Dendritic cell treated with granulocyte-macrophage colony-stimulating factor and Interleukin-4, amounts not matched to agents 40 ng/mL and 50 ng/mL, for 4 days (primary cell): ENCODE results near the gene UROC1.

ENCODE experiments used
- H3K27ac Mint-ChIP-seq: one replicate; pipeline ENCODE4 v1.8.0; 2022; ENCODE audit warnings: mild to moderate bottlenecking, mixed read lengths
- H3K27me3 Mint-ChIP-seq: one replicate; pipeline ENCODE4 v1.8.0; 2022; ENCODE audit warnings: mild to moderate bottlenecking, mixed read lengths
- H3K36me3 Mint-ChIP-seq: one replicate; pipeline ENCODE4 v1.8.0; 2022; ENCODE audit warnings: low read depth, mixed read lengths
- H3K4me1 Mint-ChIP-seq: one replicate; pipeline ENCODE4 v1.8.0; 2022; ENCODE audit warnings: low read depth, mixed read lengths
- H3K4me3 Mint-ChIP-seq: one replicate; pipeline ENCODE4 v1.8.0; 2022; ENCODE audit warnings: mild to moderate bottlenecking, moderate library complexity, mixed read lengths
- H3K9me3 Mint-ChIP-seq: one replicate; pipeline ENCODE4 v1.8.0; 2022; ENCODE audit warnings: mixed read lengths
- intact Hi-C: fragments of 100-400 bp; cut with micrococcal nuclease; formaldehyde crosslinking; loops from one replicate; pipeline ENCODE4 v1.15.0; 2022

The UROC1 gene

DNA sequence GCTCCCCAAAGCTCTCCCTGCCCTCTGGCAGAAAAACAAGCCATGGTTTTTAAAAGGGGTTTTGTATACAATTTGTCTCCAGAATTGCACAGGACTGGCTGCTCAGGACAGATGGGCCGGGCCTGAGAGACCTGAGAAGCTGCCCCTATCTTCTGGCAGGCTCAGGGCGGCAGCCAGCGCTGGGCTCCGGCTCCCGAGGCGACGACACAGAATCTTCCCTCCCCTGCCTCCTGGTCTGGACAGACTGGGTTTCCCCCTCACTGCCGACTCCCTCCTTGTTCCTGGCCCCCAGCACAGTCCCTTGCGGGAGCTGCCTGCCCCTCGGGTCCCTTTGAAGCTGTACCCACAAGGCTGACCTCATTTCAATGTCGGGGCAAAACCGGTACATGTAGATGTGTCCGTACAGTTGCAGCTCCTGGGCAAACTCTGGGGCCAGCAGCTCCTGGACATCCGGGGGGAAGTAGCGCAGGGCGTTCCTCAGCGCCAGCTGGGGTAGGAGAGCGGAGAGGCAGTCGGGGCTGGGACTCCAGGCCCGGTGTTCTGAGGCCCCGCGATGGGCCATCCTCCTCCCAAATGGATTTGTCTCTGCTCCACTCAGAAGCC is 7.2 kb downstream of the UROC1 start:
- Mint-ChIP-seq H3K9me3 (no peaks in the 10 kb centered on the region), H3K4me1 (no peaks in the 10 kb centered on the region), H3K27ac (no peak overlapping the region), H3K27me3 (no peaks in the 10 kb centered on the region), H3K4me3 (no peak overlapping the region), H3K36me3 (no peaks in the 10 kb centered on the region)
- intact Hi-C loops = no loop called here

DNA sequence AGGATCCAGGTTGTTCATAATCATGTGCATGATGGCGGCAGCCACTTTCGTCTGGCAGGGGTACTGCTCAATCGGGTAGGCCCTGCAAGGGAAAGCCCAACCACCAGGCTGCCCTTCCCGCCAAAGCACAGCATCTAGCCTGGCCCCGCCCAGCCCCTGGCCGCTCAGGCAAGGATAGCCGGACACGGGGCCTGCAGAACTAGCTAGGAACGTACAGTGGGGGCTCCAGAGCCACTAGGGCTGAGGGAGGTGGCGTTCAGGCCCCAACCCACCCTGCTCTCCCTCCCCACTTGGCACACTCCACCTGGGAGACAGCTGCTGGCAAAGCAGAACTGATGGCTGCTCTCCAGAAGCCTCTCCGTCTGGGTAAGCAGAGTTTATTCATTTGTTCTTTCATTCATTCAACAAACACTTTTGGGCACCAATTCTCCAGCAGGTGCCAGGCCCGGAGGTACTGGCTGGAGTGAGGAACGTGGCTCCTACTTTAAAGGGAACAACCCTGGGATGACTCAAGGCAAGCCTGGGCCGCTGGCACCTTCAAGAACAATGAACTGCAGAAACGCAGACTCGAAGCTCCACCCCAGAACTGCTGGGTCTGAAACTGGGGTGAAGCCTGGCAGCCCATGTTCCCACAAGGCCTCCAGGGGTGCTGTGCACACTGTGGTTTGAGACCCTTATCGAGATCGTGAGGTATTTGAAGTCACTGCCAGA is 7.8 kb downstream of the UROC1 start:
- no peaks in the 10 kb centered on the region for H3K36me3 Mint-ChIP-seq
- H3K27ac Mint-ChIP-seq = no peak overlapping the region

DNA sequence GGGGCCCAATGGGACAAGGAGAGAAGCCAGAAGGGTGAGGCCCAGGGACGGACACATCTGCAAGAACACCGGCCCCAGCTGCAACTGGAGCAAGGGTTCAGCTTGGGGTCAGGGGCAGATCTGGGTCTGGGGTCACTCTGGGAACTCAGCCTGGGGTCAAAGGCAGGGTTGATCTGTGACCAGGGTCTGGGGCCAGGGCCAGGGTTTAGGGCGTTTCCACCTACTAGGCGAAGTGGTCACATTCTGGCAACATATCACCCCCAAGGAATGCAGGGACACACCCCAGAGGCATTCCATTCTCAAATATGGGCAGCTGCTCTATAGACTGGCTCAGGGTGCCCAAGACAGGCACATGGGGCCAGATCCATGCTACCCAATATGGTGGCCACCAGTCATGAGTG is 9.0 kb downstream of the UROC1 start:
- H3K4me1 Mint-ChIP-seq = no peaks in the 10 kb centered on the region
- H3K9me3 Mint-ChIP-seq = no peaks in the 10 kb centered on the region
- H3K36me3 Mint-ChIP-seq = no peaks in the 10 kb centered on the region
- intact Hi-C loops = no loop called here
- H3K27me3 Mint-ChIP-seq = peaks cover 4% of the 10 kb centered on the region
- H3K27ac Mint-ChIP-seq = no peak overlapping the region
- no peak overlapping the region for H3K4me3 Mint-ChIP-seq

More for the DNA sequence above, 7.8 kb downstream of the UROC1 start:
- Mint-ChIP-seq H3K4me3 (no peak overlapping the region), H3K9me3 (no peaks in the 10 kb centered on the region), H3K27me3 (peaks cover 4% of the 10 kb centered on the region), H3K4me1 (no peaks in the 10 kb centered on the region)
- intact Hi-C loops = no loop called here

DNA sequence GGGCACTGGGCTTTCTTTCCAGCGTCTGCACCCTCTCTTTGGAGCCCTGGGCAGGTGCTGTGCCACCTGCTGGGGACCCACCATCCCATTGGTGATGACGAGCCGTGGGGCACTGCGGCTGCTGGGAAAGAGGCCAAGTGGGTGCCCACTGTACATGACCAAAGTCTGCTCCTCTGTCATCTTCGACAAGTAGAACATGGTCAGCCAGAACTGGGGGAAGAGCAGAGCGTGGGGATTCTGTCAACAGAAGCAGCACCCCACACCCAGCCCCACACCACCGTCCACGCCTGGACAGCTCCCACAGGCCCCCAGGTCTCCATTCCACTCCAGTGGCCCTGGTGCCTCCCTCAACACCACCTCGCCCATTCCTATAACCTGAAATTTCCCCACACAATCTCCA is 9.7 kb downstream of the UROC1 start:
- intact Hi-C loops = no loop called here
- Mint-ChIP-seq H3K4me1 (no peaks in the 10 kb centered on the region), H3K36me3 (no peaks in the 10 kb centered on the region), H3K9me3 (no peaks in the 10 kb centered on the region), H3K27me3 (peaks cover 4% of the 10 kb centered on the region), H3K4me3 (no peak overlapping the region), H3K27ac (no peak overlapping the region)

DNA sequence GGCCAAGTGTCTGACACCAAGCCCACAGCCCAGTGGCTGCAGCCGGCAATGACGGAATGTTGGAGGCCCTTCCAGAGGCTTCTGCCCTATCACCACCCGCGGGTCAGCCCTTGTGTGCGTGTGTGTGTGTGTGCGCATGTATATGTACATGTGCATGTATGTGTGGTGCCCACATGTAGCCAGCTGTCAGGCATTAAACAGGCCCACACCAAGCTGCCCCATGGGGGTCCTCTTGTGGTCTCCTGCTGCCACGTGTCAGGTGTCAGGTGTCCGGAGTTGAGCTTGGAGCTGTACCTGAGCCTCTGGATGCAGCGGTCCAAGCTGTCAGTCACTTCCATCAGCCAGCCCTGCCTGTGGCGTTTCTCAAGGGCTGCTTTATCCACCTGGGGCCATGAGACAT is 13.9 kb downstream of the UROC1 start:
- no peaks in the 10 kb centered on the region for H3K4me1 Mint-ChIP-seq
- H3K36me3 Mint-ChIP-seq = no peaks in the 10 kb centered on the region
- intact Hi-C loops = no loop called here
- peaks cover 4% of the 10 kb centered on the region for H3K27me3 Mint-ChIP-seq
- no peak overlapping the region for H3K4me3 Mint-ChIP-seq
- H3K27ac Mint-ChIP-seq = no peak overlapping the region
- H3K9me3 Mint-ChIP-seq = no peaks in the 10 kb centered on the region

DNA sequence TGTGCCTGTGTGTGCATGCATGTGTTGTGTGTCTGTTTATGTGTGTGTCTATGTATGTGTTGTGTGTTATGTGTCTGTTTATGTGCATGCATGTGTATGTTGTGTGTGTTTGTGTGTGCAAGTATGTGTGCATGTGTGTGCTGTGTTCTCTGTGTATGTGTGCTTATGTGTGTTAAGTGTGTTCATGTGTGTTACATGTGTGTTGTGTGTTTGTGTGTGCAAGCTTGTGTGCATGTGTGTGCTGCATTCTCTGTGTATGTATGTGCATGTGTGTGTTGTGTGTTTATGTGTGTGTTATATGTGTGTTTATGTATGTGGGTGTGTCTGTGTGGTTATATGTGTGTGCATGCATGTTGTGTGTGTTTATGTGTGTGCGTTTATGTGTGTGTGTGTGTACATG is 14.9 kb downstream of the UROC1 start:
- Mint-ChIP-seq H3K9me3 (no peaks in the 10 kb centered on the region), H3K36me3 (no peaks in the 10 kb centered on the region), H3K4me3 (no peak overlapping the region), H3K27me3 (peaks cover 4% of the 10 kb centered on the region), H3K27ac (no peak overlapping the region), H3K4me1 (no peaks in the 10 kb centered on the region)
- intact Hi-C loops = no loop called here

DNA sequence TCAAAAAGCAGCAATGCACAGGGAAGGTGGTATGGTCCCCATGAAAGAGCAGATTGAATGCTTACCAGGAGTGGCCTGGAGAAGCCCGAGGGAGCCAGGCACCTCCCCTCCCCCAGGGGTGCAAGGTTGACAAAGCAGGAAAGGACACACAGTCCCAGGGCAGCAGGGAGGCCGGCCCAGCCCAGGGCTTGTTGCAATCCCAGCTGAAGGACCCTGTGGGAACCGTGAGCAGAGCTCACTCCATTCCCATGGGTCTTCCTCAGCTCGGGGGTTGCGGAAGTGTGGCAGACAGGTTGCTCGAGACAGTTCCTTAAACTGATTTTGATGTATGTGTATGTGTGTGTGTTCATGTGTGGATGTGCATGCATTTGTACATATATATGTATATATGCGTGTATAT is 15.8 kb downstream of the UROC1 start:
- Mint-ChIP-seq H3K4me1 (peaks cover 8% of the 10 kb centered on the region), H3K9me3 (no peaks in the 10 kb centered on the region), H3K27ac (no peak overlapping the region), H3K4me3 (no peak overlapping the region), H3K36me3 (no peaks in the 10 kb centered on the region), H3K27me3 (peaks cover 6% of the 10 kb centered on the region)
- intact Hi-C loops = no loop called here

DNA sequence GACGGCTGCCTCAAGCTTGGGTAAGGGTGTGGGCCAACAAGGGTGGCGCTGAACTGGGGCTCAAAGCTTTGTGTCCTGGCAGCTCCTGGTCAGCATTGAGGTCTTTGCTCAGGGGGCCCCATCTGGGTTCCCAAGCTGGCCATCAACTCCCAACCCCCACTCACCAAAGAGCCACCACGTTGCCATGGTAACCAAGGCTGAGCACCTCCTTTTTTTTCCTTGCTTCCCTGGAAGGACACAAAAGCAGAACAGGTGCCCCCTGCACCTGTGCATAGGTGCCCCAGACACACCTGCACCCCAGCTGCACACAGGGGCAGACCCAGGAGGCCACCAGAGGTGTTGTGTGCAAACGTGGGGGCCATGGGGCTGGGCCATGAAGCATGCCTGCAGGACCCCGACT is 16.5 kb downstream of the UROC1 start:
- intact Hi-C loops = no loop called here
- Mint-ChIP-seq H3K27ac (no peak overlapping the region), H3K4me1 (peaks cover 8% of the 10 kb centered on the region), H3K36me3 (no peaks in the 10 kb centered on the region), H3K27me3 (peaks cover 6% of the 10 kb centered on the region), H3K4me3 (no peak overlapping the region), H3K9me3 (no peaks in the 10 kb centered on the region)

DNA sequence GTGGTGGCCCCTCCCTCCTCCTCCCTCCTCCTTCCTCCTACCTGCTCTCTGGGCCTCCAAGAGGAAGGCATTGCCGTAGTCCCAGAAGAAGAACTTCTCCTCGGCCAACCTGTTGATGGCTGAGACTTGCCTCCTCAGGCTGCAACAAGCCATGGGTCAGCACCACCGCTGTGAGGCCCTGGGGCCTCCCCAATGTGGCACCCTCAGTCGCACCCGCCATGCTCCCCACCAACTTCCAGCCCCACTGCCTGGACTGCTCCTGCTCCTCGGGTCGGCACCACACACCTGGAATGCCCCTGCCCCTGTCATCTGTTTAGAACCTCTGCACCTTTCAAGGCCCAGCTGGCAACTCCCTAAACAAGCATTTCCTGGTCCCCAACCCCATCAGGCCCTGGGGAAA is 17.6 kb downstream of the UROC1 start:
- no peaks in the 10 kb centered on the region for H3K36me3 Mint-ChIP-seq
- no peaks in the 10 kb centered on the region for H3K9me3 Mint-ChIP-seq
- peaks cover 2% of the 10 kb centered on the region for H3K27me3 Mint-ChIP-seq
- intact Hi-C loops = no loop called here
- H3K27ac Mint-ChIP-seq = no peak overlapping the region
- H3K4me3 Mint-ChIP-seq = no peak overlapping the region
- peaks cover 8% of the 10 kb centered on the region for H3K4me1 Mint-ChIP-seq

DNA sequence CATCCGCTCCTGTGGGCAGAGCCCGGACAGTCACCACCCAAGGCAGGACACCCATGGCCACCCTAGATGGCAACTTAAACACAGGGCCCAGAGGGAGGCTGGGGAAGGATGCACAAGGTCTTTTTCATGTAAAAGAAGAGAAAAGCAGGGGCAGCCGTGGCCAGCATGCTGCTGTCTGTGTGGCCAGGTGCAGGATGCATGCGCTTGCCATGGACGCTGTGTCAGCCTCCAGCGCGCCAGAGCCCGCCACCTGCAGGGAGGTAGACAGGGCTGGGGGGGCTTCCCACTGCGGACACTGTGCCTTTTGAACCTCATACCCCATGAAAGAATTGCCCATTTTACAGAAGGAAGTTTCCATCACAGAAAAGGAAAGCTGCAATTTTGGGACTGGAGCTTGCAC is 18.2 kb downstream of the UROC1 start:
- Mint-ChIP-seq H3K9me3 (no peaks in the 10 kb centered on the region), H3K27ac (no peak overlapping the region), H3K36me3 (no peaks in the 10 kb centered on the region), H3K4me1 (peaks cover 8% of the 10 kb centered on the region), H3K4me3 (no peak overlapping the region), H3K27me3 (peaks cover 2% of the 10 kb centered on the region)
- intact Hi-C loops = no loop called here

DNA sequence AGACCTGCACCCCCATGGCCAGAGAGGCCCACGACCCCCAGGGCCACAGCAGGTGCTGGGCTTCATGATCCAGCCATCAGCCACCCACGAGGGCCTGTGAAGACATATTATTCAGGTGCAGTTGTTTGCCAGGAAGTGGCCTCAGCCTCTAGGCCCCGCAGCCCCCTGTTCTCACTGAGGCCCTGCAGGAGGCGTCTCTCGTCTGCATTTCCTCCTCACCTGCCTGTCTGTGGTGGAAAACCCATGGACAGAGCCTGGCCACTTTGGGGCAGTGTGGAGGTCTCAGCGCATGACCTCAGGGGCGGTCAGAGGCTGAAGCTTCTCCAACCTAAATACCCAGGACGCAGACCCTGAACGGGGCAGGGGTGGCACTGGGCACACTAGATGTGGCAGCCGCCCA is 18.6 kb downstream of the UROC1 start:
- intact Hi-C loops = no loop called here

DNA sequence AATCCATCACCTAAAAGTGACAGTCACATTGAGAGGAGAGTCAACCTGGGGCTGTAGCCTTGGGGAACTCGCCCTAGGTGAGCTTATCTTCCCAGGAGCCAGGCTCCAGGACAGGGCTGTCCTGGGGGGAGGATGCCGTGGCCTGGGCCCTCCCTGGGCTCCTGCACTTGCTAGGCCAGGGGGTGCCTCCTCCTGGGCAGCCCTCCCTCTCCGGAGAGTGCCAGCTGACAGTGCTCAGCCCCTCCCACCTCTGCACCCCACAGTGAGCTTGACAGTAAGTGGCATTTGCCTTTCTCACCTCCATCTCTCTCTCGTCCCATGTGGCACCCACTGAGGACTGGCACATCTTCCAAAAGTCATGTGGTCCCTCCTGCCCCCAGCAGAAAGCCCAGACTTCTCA is 19.1 kb downstream of the UROC1 start:
- Mint-ChIP-seq H3K27me3 (peaks cover 2% of the 10 kb centered on the region), H3K9me3 (no peaks in the 10 kb centered on the region), H3K4me3 (no peak overlapping the region), H3K27ac (no peak overlapping the region), H3K4me1 (peaks cover 8% of the 10 kb centered on the region), H3K36me3 (no peaks in the 10 kb centered on the region)
- intact Hi-C loops = no loop called here

More for the DNA sequence above, 18.6 kb downstream of the UROC1 start:
- Mint-ChIP-seq H3K36me3 (no peaks in the 10 kb centered on the region), H3K27me3 (peaks cover 2% of the 10 kb centered on the region), H3K4me1 (peaks cover 8% of the 10 kb centered on the region), H3K9me3 (no peaks in the 10 kb centered on the region), H3K4me3 (no peak overlapping the region), H3K27ac (no peak overlapping the region)

DNA sequence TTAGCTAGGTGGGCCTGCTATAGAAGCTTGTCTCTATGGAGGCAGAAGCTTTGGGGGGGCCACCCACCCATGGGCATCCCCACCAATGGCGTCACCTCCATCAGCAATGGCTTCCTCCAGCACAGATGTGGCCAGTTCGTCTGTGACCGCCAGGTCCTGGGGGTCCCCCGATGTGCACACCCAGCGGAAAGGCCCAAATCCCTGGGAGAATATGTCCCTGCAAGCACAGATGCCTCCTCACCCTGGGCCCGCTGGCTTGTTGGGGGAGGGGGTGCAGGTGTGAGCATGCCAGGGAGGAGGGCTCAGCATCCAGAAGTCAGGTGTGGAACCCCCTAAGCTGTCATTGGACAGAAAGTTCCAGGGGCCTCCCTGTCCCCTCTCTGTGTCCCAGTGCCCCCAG is 19.6 kb downstream of the UROC1 start:
- H3K27ac Mint-ChIP-seq = no peak overlapping the region
- H3K4me1 Mint-ChIP-seq = peaks cover 8% of the 10 kb centered on the region
- intact Hi-C loops = no loop called here
- H3K36me3 Mint-ChIP-seq = no peaks in the 10 kb centered on the region
- H3K27me3 Mint-ChIP-seq = peaks cover 2% of the 10 kb centered on the region
- no peaks in the 10 kb centered on the region for H3K9me3 Mint-ChIP-seq
- H3K4me3 Mint-ChIP-seq = no peak overlapping the region

DNA sequence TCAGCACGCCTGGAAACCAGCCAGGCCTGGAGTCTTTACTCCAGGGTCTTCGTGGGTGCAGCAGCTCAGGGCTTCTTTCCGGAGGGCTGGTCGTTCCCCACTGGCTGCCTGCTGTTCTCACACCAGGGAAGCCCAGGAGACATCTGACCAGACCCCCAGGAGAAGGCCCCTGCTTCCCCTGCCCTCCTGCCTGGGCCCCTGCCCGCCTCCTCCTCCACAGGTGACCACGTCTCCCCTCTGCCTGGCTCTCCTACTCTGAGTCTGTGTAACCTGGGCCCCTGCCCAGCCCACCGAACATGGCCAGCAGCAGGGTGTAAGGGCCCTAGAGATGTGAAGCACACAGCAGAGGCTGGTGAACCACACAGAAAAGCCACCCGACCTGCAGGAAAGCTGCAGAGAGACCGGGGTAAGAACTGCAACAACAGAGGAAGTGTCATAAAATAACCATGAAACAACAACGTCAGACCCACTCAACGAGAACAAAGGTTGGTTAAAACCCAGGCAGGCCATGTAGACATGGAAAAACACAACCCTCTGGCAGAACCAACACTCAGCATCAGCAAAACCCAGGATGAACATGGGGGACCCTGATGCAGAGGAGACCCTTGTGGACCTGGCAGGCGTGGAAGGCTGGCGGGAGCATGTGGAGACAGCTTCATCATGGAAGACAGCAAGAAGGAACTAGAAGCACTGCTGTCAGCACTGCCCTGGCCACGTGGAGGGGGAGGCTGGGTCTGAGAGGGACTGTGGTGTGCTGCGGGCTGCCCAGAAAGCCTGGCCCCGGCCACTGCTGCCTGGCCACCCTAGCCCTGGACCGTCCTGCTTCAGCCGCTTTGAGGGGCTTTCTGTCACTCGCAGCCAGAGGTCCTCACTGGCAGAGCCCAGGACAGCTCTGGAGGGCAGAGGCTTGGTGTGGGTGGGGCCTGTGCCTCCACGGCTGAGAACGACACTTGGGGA is 20.4 kb downstream of the UROC1 start:
- peaks cover 9% of the 10 kb centered on the region for H3K4me1 Mint-ChIP-seq
- H3K36me3 Mint-ChIP-seq = no peaks in the 10 kb centered on the region
- H3K27me3 Mint-ChIP-seq = peaks cover 2% of the 10 kb centered on the region
- intact Hi-C loops = no loop called here
- H3K9me3 Mint-ChIP-seq = no peaks in the 10 kb centered on the region
- no peak overlapping the region for H3K27ac Mint-ChIP-seq
- H3K4me3 Mint-ChIP-seq = no peak overlapping the region
